K562 (cell line): ENCODE measurements around the gene SLC13A3. TPM values are rescaled to one million over a fixed set of nuclear protein-coding genes. Genes with fewer than 3 reads are reported as not detected.

Experiments
- ARID2 ChIP-seq: fragments of 450-650 bp; IDR thresholded peaks from 2 replicates; pipeline ENCODE4 v1.6.1; 2017; ENCODE audit warnings: antibody characterized with exemption, mild to moderate bottlenecking
- CCAR2 ChIP-seq: fragments of 200-400 bp; formaldehyde crosslinking; IDR thresholded peaks from 2 replicates; pipeline ENCODE4 v1.6.1; 2017; ENCODE audit warnings: mild to moderate bottlenecking, low read depth, low read length
- CHD2 ChIP-seq: IDR thresholded peaks from 2 replicates; pipeline ENCODE4 v1.6.1; 2011; ENCODE audit warnings: low read depth, low read length
- CTCFL ChIP-seq: IDR thresholded peaks from 2 replicates; pipeline ENCODE4 v1.6.1; 2011; ENCODE audit warnings: borderline replicate concordance, low read depth, mild to moderate bottlenecking, moderate library complexity, low read length; ENCODE audit not compliant: insufficient read depth, poor library complexity, severe bottlenecking
- CXXC5 ChIP-seq: fragments of 250-450 bp; sonication (Bioruptor Pico); IDR thresholded peaks from 2 replicates; pipeline ENCODE4 v1.8.0; 2022; ENCODE audit warnings: inconsistent platforms, mild to moderate bottlenecking, moderate library complexity
- HEY1 ChIP-seq: fragments of 250-450 bp; sonication (Bioruptor Pico); IDR thresholded peaks from 2 replicates; pipeline ENCODE4 v1.5.0; 2020; ENCODE audit warnings: mild to moderate bottlenecking, moderate library complexity, borderline replicate concordance
- KAT2B ChIP-seq: IDR thresholded peaks from one replicate; pipeline ENCODE4 v1.6.1; 2012; ENCODE audit warnings: low read depth, mild to moderate bottlenecking, control low read depth, inconsistent platforms, low read length, moderate library complexity
- KLF16 ChIP-seq: IDR thresholded peaks from 2 replicates; pipeline ENCODE4 v1.6.1; 2016; ENCODE audit warnings: antibody characterized with exemption
- MAFF ChIP-seq: IDR thresholded peaks from 2 replicates; pipeline ENCODE4 v1.6.1; 2012; ENCODE audit warnings: low read length, improper control_type of control experiment
- MIER1 ChIP-seq: fragments of 450-650 bp; IDR thresholded peaks from 2 replicates; pipeline ENCODE4 v1.6.1; 2016; ENCODE audit warnings: antibody characterized with exemption, mild to moderate bottlenecking, low read depth
- NCOA6 ChIP-seq: fragments of 450-650 bp; IDR thresholded peaks from 2 replicates; pipeline ENCODE4 v1.6.1; 2017; ENCODE audit warnings: mild to moderate bottlenecking
- POLR3A ChIP-seq: IDR thresholded peaks from 2 replicates; pipeline ENCODE4 v1.6.1; 2011; ENCODE audit warnings: borderline replicate concordance, mild to moderate bottlenecking, moderate library complexity; ENCODE audit not compliant: insufficient read length, insufficient read depth; ENCODE audit errors: extremely low read depth
- SIN3A ChIP-seq, 2 experiments: fragments of 150-350 bp in 1 of 2; IDR thresholded peaks; 2 replicates each; pipeline ENCODE4 v1.6.1; 2011 to 2016; ENCODE audit warnings: borderline replicate concordance in 2 of 2, low read depth in 2 of 2, low read length in 2 of 2, mild to moderate bottlenecking in 2 of 2, moderate library complexity in 2 of 2; ENCODE audit not compliant: control insufficient read depth in 1 of 2
- SMARCA4 ChIP-seq: fragments of 450-650 bp; IDR thresholded peaks from 2 replicates; pipeline ENCODE4 v1.6.1; 2016
- THRAP3 ChIP-seq: fragments of 450-650 bp; IDR thresholded peaks from 2 replicates; pipeline ENCODE4 v1.6.1; 2016; ENCODE audit warnings: mild to moderate bottlenecking, inconsistent platforms, borderline replicate concordance
- TOE1 ChIP-seq, 2 experiments: fragments of 450-650 bp in 1 of 2; sonication (generic) in 1 of 2; formaldehyde crosslinking in 1 of 2; IDR thresholded peaks; 2 replicates each; pipeline versions ENCODE4 v1.7.1 to v1.8.0; 2016 to 2022; ENCODE audit warnings: borderline replicate concordance in 2 of 2, mild to moderate bottlenecking in 2 of 2, antibody characterized with exemption in 1 of 2, inconsistent platforms in 1 of 2, low read depth in 1 of 2, missing genetic modification reagents in 1 of 2, moderate library complexity in 1 of 2
- TSHZ1 ChIP-seq: fragments of 250-450 bp; sonication (Bioruptor Pico); IDR thresholded peaks from 2 replicates; pipeline ENCODE4 v1.4.0; 2020; ENCODE audit warnings: mild to moderate bottlenecking, moderate library complexity
- ZBTB5 ChIP-seq: fragments of 450-650 bp; IDR thresholded peaks from 2 replicates; pipeline ENCODE4 v1.6.1; 2017; ENCODE audit warnings: antibody characterized with exemption
- ZC3H4 ChIP-seq: sonication (generic); formaldehyde crosslinking; IDR thresholded peaks from 2 replicates; pipeline ENCODE4 v1.9.0; 2021; ENCODE audit warnings: missing genetic modification reagents, borderline replicate concordance
- ZKSCAN1 ChIP-seq: fragments of 150-350 bp; IDR thresholded peaks from 2 replicates; pipeline ENCODE4 v1.6.1; 2016; ENCODE audit warnings: low read depth, low read length
- polyA plus RNA-seq, 8 experiments: library from polyadenylated mRNA; depleted of rRNA in 4 of 8; stranded (reverse) in 5 of 8; unstranded in 3 of 8; fragments of >200 nt; fragmentation: Nextera tagmentation in 2 of 8; fragmentation: Illumina TruSeq in 1 of 8; extraction: Ambion mirVana in 2 of 8; extraction: Trizol in 1 of 8; gene quantifications; 2 replicates each; pipeline versions ENCODE4 v1.2.1 to v1.2.3, GENCODE V29; 2011 to 2014; ENCODE audit warnings: inconsistent platforms in 1 of 8, missing spikeins in 1 of 8
- total RNA-seq, 7 experiments: library from RNA; depleted of rRNA in 6 of 7; stranded (reverse); fragments of >200 nt in 6 of 7; fragmentation: Illumina TruSeq in 2 of 7; extraction: Trizol in 2 of 7; gene quantifications; 2 replicates each; pipeline versions ENCODE4 v1.2.1 to v1.2.3, GENCODE V29; 2011 to 2021; ENCODE audit warnings: low replicate concordance in 1 of 7

Gene SLC13A3
- total and polyA plus RNA-seq, 9 of the 15 experiments (the other 6 are each of a cell fraction or from before 2014, with no cell fraction given) = 5.5 to 16.4 (median 8.5) TPM

GRCh38 chr20:46681032-46681854, 30.0 kb upstream of the SLC13A3 start (continued):
- no peak for TF ChIP-seq TSHZ1 (CRISPR knock-in tag)
- TF ChIP-seq KAT2B = no peak
- peak; percentile 65; the same call in 1 of the 2 replicates for TF ChIP-seq TOE1 (IDR thresholded peaks at IDR 0.05; ENCODE audit: borderline replicate concordance)
- TF ChIP-seq TOE1 (CRISPR knock-in tag; IDR thresholded peaks at IDR 0.05; ENCODE audit: borderline replicate concordance, low read depth) = no peak
- TF ChIP-seq ZKSCAN1 = no peak
- TF ChIP-seq THRAP3 = peak; percentile 89; the same call in 1 of the 2 replicates
- TF ChIP-seq POLR3A = no peak
- peak; percentile 27 for TF ChIP-seq CTCFL
- no peak for TF ChIP-seq CHD2
- peak; percentile 40; the same call in 1 of the 2 replicates for TF ChIP-seq MIER1
- peak; percentile 90 for TF ChIP-seq ZBTB5
- no peak for TF ChIP-seq HEY1
- TF ChIP-seq CCAR2 = no peak
- peak; percentile 36; the same call in 1 of the 2 replicates for TF ChIP-seq SMARCA4
- no peak for TF ChIP-seq ZC3H4 (CRISPR knock-in tag)
- TF ChIP-seq KLF16 = 0 out of 2 replicates have a peak, but pooled peaks have one; percentile 32
- no peak for TF ChIP-seq CXXC5
- peak; percentile 93 for TF ChIP-seq ARID2
- TF ChIP-seq NCOA6 = no peak
- no peak for TF ChIP-seq MAFF
- no peak for TF ChIP-seq SIN3A (IDR thresholded peaks at IDR 0.05; ENCODE audit: borderline replicate concordance in 2 of 2, control insufficient read depth in 1 of 2, low read depth in 2 of 2, low read length in 2 of 2)
